Subcutaneous abdominal adipose tissue (tissue), 5 donors: Measurements from ENCODE around the gene SUSD1.

Experiments
- H3K27ac ChIP-seq: one replicate; pipeline ENCODE4 v1.7.0; 2013; ENCODE audit warnings: low read depth, mild to moderate bottlenecking, inconsistent platforms, low read length, moderate library complexity
- H3K27me3 ChIP-seq, 5 donors: one replicate each; pipeline ENCODE4 v1.7.0; 2013; ENCODE audit warnings: low read length in 5 of 5, inconsistent platforms in 1 of 5; ENCODE audit not compliant: control insufficient read depth in 5 of 5, insufficient read depth in 4 of 5
- H3K36me3 ChIP-seq, 5 donors: one replicate each; pipeline ENCODE4 v1.7.0; 2013; ENCODE audit warnings: low read length in 5 of 5; ENCODE audit not compliant: control insufficient read depth in 5 of 5, insufficient read depth in 5 of 5
- H3K4me1 ChIP-seq, 5 donors: one replicate each; pipeline ENCODE4 v1.7.0; 2013; ENCODE audit warnings: low read length in 5 of 5, mild to moderate bottlenecking in 3 of 5, moderate library complexity in 1 of 5; ENCODE audit not compliant: control insufficient read depth in 5 of 5, insufficient read depth in 5 of 5
- H3K4me3 ChIP-seq, 5 donors: one replicate each; pipeline ENCODE4 v1.7.0; 2013; ENCODE audit warnings: low read length in 5 of 5, low read depth in 1 of 5
- H3K9ac ChIP-seq, 5 donors: one replicate each; pipeline ENCODE4 v1.7.0; 2013; ENCODE audit warnings: low read length in 5 of 5, mild to moderate bottlenecking in 4 of 5, moderate library complexity in 3 of 5
- H3K9me3 ChIP-seq, 5 donors: one replicate each; pipeline ENCODE4 v1.7.0; 2013; ENCODE audit warnings: low read length in 5 of 5; ENCODE audit not compliant: control insufficient read depth in 5 of 5
- donor health status: healthy.
- donor health status: healthy.
- donor health status: healthy.
- donor health status: healthy.
- donor health status: healthy.

Gene SUSD1

DNA sequence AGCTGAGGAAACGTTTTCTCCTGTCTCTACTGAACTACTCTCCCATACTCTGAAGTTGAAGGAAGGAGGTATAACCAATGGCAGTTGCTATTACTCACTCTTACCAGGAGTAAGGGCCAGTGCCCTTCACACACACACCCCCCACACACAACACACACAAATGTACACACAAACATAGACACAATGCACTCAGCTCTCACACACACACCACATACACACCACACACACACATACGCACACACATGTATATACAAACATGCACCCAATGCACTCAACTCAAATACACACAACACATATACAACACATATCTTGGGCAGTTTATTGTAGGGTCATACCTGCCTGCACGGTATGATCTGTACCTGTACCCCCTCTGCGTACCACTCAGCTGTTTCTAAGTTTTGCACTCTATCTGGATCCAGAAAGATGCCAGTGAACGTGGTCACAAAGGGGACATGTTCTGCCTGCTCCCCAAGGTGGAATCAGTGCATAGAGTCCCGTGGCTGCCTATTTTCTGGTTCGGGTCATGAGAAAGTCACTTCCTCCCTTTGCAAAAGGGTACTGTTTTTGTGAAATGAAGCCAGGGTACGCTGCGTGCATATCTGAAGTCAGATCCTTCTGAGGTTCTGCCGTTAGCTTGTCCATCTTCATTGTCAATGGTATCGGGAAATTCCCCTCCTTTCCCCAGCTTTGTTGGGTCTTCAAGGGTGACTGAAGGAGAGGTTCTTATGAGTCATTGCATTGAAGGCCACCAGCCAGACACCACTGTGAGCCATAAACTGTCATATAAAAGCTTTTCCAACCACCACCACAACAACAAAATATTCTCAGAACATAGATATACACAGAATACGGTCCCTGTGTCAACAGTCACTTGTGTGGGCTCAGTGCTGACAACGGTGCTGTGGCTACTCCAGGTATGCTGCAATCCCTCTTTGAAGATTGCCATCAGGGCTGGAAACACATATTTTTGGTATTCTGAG is 146.6 kb downstream of the SUSD1 start:
- Histone ChIP-seq H3K36me3 (no peaks in the 10 kb centered on the region), H3K9me3 (no peaks in the 10 kb centered on the region), H3K27me3 (no peaks in the 10 kb centered on the region), H3K4me3 (no peak overlapping the region), H3K27ac (no peak overlapping the region), H3K4me1 (peaks cover 0 to 5% (median 3%) of the 10 kb centered on the region in 5 donors), H3K9ac (no peak overlapping the region)

GRCh38 chr9:112025850-112026249 is 149.2 kb downstream of the SUSD1 start:
- H3K27me3 ChIP-seq = no peaks in the 10 kb centered on the region
- peaks cover 0 to 7% (median 5%) of the 10 kb centered on the region in 5 donors for H3K4me1 ChIP-seq
- no peaks in the 10 kb centered on the region for H3K36me3 ChIP-seq
- H3K9me3 ChIP-seq = no peaks in the 10 kb centered on the region
- no peak overlapping the region for H3K9ac ChIP-seq
- no peak overlapping the region for H3K27ac ChIP-seq
- H3K4me3 ChIP-seq = no peak overlapping the region

GRCh38 chr9:112021742-112022141 is 153.4 kb downstream of the SUSD1 start:
- Histone ChIP-seq H3K27ac (no peak overlapping the region), H3K4me1 (peaks cover 0 to 5% (median 0%) of the 10 kb centered on the region in 5 donors), H3K9me3 (no peaks in the 10 kb centered on the region), H3K27me3 (no peaks in the 10 kb centered on the region), H3K36me3 (no peaks in the 10 kb centered on the region), H3K9ac (no peak overlapping the region), H3K4me3 (peak overlapping the region in 1 of 5 donors; percentile 11)

DNA sequence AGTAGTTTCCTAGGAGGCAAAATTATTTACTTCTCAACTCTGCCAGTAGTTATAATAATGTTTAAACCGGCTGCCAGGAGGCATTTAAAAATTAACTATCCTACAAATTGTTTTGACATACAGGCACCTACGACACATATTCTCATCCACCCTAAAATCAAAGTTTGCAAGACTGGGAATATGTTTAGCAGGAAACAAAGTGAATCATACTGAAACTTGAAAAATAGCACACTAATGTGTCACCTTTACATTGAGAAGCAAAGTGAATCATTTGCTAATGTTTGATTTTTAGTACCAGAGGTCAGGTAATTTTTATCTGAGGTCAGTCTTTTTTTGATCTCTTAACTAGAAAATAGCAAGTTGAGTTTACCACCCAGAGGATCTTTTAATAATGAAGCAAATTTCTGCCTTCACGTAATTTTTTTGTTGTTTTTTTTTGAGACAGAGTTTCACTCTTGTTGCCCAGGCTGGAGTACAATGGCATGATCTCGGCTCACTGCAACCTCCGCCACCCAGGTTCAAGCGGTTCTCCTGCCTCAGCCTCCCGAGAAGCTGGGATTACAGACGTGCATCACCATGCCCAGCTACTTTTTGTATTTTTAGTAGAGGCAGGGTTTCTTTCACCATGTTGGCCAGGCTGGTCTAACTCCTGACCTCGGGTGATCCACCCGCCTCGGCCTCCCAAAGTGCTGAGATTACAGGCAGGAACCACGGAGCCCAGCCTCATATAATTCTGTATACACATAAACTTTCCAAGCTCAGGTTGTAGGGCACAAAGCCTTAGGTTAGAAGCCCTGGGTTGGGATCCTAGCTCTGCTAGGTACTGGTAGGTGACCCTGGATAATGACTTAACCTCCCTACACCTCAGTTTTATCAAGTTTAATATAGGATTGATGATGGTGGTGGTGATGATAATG is 154.2 kb downstream of the SUSD1 start:
- no peaks in the 10 kb centered on the region for H3K27me3 ChIP-seq
- H3K4me1 ChIP-seq = peaks cover 0 to 5% (median 0%) of the 10 kb centered on the region in 5 donors
- no peak overlapping the region for H3K9ac ChIP-seq
- no peak overlapping the region for H3K27ac ChIP-seq
- H3K36me3 ChIP-seq = no peaks in the 10 kb centered on the region
- H3K9me3 ChIP-seq = no peaks in the 10 kb centered on the region
- H3K4me3 ChIP-seq = no peak overlapping the region

- Histone ChIP-seq H3K36me3 (no peaks in the 10 kb centered on the region), H3K27ac (no peak overlapping the region), H3K4me1 (peaks cover 0 to 5% (median under 1%) of the 10 kb centered on the region in 5 donors), H3K27me3 (no peaks in the 10 kb centered on the region), H3K9me3 (no peaks in the 10 kb centered on the region), H3K9ac (no peak overlapping the region), H3K4me3 (no peak overlapping the region)
Measured at GRCh38 chr9:112017878-112018277, 157.2 kb downstream of the SUSD1 start.

- H3K27ac ChIP-seq = no peak overlapping the region
- no peaks in the 10 kb centered on the region for H3K36me3 ChIP-seq
Measured at GRCh38 chr9:112015736-112016135, 159.4 kb downstream of the SUSD1 start.

GRCh38 chr9:112015149-112015548 is 159.9 kb downstream of the SUSD1 start:
- H3K27me3 ChIP-seq = no peaks in the 10 kb centered on the region
- H3K9me3 ChIP-seq = no peaks in the 10 kb centered on the region
- H3K4me3 ChIP-seq = no peak overlapping the region
- H3K9ac ChIP-seq = no peak overlapping the region
- no peak overlapping the region for H3K27ac ChIP-seq
- H3K4me1 ChIP-seq = peaks cover 5 to 17% (median 14%) of the 10 kb centered on the region in 5 donors
- H3K36me3 ChIP-seq = no peaks in the 10 kb centered on the region

More at GRCh38 chr9:112015736-112016135, 159.4 kb downstream of the SUSD1 start:
- no peak overlapping the region for H3K4me3 ChIP-seq
- no peak overlapping the region for H3K9ac ChIP-seq
- H3K27me3 ChIP-seq = no peaks in the 10 kb centered on the region
- H3K4me1 ChIP-seq = peaks cover 5 to 17% (median 14%) of the 10 kb centered on the region in 5 donors
- no peaks in the 10 kb centered on the region for H3K9me3 ChIP-seq

GRCh38 chr9:112013266-112013665 is 161.8 kb downstream of the SUSD1 start:
- H3K9ac ChIP-seq = no peak overlapping the region
- H3K4me3 ChIP-seq = no peak overlapping the region
- no peaks in the 10 kb centered on the region for H3K36me3 ChIP-seq
- H3K27ac ChIP-seq = no peak overlapping the region
- H3K27me3 ChIP-seq = no peaks in the 10 kb centered on the region
- H3K4me1 ChIP-seq = peaks cover 5 to 17% (median 14%) of the 10 kb centered on the region in 5 donors
- no peaks in the 10 kb centered on the region for H3K9me3 ChIP-seq

GRCh38 chr9:112012026-112012902 is 162.8 kb downstream of the SUSD1 start:
- H3K27me3 ChIP-seq = no peaks in the 10 kb centered on the region
- no peaks in the 10 kb centered on the region for H3K36me3 ChIP-seq
- peaks cover 5 to 17% (median 14%) of the 10 kb centered on the region in 5 donors for H3K4me1 ChIP-seq
- no peak overlapping the region for H3K9ac ChIP-seq
- H3K27ac ChIP-seq = peak overlapping the region; percentile 32
- H3K9me3 ChIP-seq = no peaks in the 10 kb centered on the region
- no peak overlapping the region for H3K4me3 ChIP-seq
